Upper lobe of left lung (tissue), 6 donors: ENCODE results near the gene ARMC12. TPM values are rescaled to one million over a fixed set of nuclear protein-coding genes. Genes with fewer than 3 reads are reported as not detected.

Experiments used
- ATAC-seq, 2 donors: fragments of 200-7000 bp; cut with Tn5 transposase; one replicate each; pipeline ENCODE4 v1.9.1; 2022; ENCODE audit warnings: mild to moderate bottlenecking in 2 of 2, moderate library complexity in 2 of 2; ENCODE audit not compliant: low FRiP score in 2 of 2
- DNase-seq, 2 donors: peaks; one replicate each; pipeline ENCODE4 v3.0.0-alpha.2; 2019 to 2020
- H3K27ac ChIP-seq, 4 donors: fragments of 200-600 bp; sonication (generic); one replicate each; pipeline ENCODE4 v1.5.1; 2016 to 2019
- H3K27me3 ChIP-seq, 4 donors: fragments of 200-600 bp; sonication (generic); one replicate each; pipeline ENCODE4 v1.5.1; 2017 to 2019
- H3K36me3 ChIP-seq, 4 donors: fragments of 200-600 bp; sonication (generic); one replicate each; pipeline ENCODE4 v1.5.1; 2016 to 2019
- H3K4me1 ChIP-seq, 4 donors: fragments of 200-600 bp; sonication (generic); one replicate each; pipeline ENCODE4 v1.5.1; 2018 to 2019
- H3K4me3 ChIP-seq, 4 donors: fragments of 200-600 bp; sonication (generic); one replicate each; pipeline ENCODE4 v1.5.1; 2017 to 2019; ENCODE audit warnings: mild to moderate bottlenecking in 2 of 4, moderate library complexity in 1 of 4
- H3K9me3 ChIP-seq, 4 donors: fragments of 200-600 bp; sonication (generic); one replicate each; pipeline ENCODE4 v1.5.1; 2018 to 2019
- EP300 ChIP-seq, 4 donors: sonication (generic); formaldehyde crosslinking; IDR thresholded peaks; one replicate each; pipeline ENCODE4 v1.5.1; 2017; ENCODE audit warnings: antibody characterized with exemption in 4 of 4, control low read depth in 2 of 4
- POLR2A ChIP-seq, 4 donors: fragments of 450-650 bp; IDR thresholded peaks; one replicate each; pipeline ENCODE4 v1.5.1; 2016 to 2017; ENCODE audit warnings: antibody characterized with exemption in 4 of 4, mild to moderate bottlenecking in 2 of 4
- POLR2AphosphoS5 ChIP-seq, 2 donors: sonication (generic); formaldehyde crosslinking; IDR thresholded peaks; one replicate each; pipeline ENCODE4 v1.5.1; 2017; ENCODE audit warnings: antibody characterized with exemption in 2 of 2
- WGBS, 2 donors: methylation state at CpG; one replicate each; pipeline ENCODE4 v1.1.5; 2017 to 2018; 5-methylcytosine and 5-hydroxymethylcytosine counted together
- total RNA-seq, 6 donors: library from RNA; depleted of rRNA in 4 of 6; stranded (reverse); fragments of >200 nt in 4 of 6; gene quantifications; one replicate each; pipeline versions ENCODE4 v1.1.0 to v1.2.1, GENCODE V29; 2016 to 2021
- TF ChIP-seq, protein P1 (sequence below), 6 experiments: fragments of 450-650 bp in 4 of 6; fragments of 200-600 bp in 2 of 6; sonication (generic) in 2 of 6; IDR thresholded peaks; one replicate each; pipeline ENCODE4 v1.5.1; 2016 to 2019; ENCODE audit warnings: antibody characterized with exemption in 6 of 6
- donor health status: DM: no; HTN: no; CAD: no; lungs with moderate emphysema.
- donor health status: DM: no; HTN: yes; CAD: no; lungs with severe emphysema.

Gene ARMC12
- total RNA-seq, 6 donors from 2014 or later, result 0.46 to 6.3 (median 0.74) TPM; not detected in 1

DNA sequence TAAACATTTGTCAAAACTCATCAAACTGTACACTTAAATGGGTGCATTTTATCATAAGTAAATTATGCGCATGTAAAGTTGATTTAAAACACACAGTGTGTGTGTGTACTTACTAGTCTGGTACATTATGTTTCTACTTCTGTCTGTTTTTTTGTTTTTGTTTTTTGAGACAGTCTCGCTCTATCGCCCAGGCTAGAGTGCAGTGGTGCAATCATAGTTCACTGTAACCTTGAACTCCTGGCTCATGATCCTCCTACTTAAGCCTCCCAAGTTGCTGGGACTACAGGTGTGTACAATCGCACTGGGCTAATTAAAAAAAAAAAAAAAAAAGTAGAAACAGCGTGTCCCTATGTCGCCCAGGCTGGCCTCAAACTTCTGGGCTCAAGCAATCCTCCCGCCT is 25.1 kb upstream of the ARMC12 start:
- Histone ChIP-seq H3K4me3 (no peak overlapping the region), H3K9me3 (no peaks in the 10 kb centered on the region), H3K4me1 (no peaks in the 10 kb centered on the region), H3K27ac (no peak overlapping the region), H3K36me3 (no peaks in the 10 kb centered on the region), H3K27me3 (no peaks in the 10 kb centered on the region)
- no peak for DNase-seq
- TF ChIP-seq, protein P1, sequence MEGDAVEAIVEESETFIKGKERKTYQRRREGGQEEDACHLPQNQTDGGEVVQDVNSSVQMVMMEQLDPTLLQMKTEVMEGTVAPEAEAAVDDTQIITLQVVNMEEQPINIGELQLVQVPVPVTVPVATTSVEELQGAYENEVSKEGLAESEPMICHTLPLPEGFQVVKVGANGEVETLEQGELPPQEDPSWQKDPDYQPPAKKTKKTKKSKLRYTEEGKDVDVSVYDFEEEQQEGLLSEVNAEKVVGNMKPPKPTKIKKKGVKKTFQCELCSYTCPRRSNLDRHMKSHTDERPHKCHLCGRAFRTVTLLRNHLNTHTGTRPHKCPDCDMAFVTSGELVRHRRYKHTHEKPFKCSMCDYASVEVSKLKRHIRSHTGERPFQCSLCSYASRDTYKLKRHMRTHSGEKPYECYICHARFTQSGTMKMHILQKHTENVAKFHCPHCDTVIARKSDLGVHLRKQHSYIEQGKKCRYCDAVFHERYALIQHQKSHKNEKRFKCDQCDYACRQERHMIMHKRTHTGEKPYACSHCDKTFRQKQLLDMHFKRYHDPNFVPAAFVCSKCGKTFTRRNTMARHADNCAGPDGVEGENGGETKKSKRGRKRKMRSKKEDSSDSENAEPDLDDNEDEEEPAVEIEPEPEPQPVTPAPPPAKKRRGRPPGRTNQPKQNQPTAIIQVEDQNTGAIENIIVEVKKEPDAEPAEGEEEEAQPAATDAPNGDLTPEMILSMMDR (IDR thresholded peaks at IDR 0.05), result no peak
- TF ChIP-seq POLR2AphosphoS5 (IDR thresholded peaks at IDR 0.05) (no peak), EP300 (IDR thresholded peaks at IDR 0.05) (no peak), POLR2A (IDR thresholded peaks at IDR 0.05) (no peak)
- WGBS, 2 donors, result 96% methylated on average over 7 of the region's 7 CpGs
- no peak for ATAC-seq

DNA sequence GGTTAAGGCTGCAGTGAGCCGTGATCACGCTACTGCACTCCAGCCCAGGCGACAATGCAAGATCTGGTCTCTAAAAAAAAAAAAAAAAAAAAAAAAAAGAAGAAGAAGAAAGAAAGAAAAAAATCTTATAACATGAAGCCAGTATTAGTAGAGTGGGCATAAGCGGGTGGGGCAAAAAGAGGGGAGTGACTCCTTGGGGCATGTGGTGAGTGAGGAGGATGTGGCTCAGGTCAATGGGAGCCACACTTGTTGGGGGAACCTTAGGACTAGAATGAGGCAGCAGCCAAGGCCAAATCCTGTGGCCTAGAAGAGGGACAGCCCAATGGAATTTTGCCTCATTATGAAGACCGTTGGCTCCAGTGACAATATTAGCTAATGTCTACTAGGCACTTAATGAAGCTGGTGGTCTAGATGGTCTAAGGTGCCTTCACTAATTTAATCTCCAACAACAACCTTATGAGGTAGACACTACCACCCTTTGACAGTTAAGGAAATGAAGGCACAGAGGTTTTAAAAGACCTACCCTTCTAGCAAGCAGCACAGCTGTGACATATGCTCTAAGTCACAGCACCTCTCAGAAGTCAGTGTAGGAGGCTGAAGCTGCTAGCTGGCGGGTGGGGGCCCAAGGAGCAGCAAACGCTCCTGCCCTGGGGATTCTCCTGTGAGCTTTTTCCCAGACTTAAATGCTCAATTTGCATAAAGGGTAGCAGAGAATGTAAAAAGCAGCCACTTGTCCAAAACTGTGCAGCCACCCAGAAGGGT is 23.6 kb upstream of the ARMC12 start:
- no peak for TF ChIP-seq EP300 (IDR thresholded peaks at IDR 0.05)
- TF ChIP-seq POLR2AphosphoS5 (IDR thresholded peaks at IDR 0.05), result no peak
- TF ChIP-seq POLR2A (IDR thresholded peaks at IDR 0.05), result no peak
- TF ChIP-seq, protein P1 (IDR thresholded peaks at IDR 0.05), result no peak
- no peak overlapping the region for H3K4me3 ChIP-seq
- peaks cover 9 to 12% (median 10%) of the 10 kb centered on the region in 4 donors for H3K4me1 ChIP-seq
- ATAC-seq (no peak), DNase-seq (no peak)
- WGBS, 2 donors, result 89 to 93% methylated on average over 5 to 6 of the region's 7 CpGs
- H3K27me3 ChIP-seq, result no peaks in the 10 kb centered on the region
- no peak overlapping the region for H3K27ac ChIP-seq
- no peaks in the 10 kb centered on the region for H3K36me3 ChIP-seq
- no peaks in the 10 kb centered on the region for H3K9me3 ChIP-seq

DNA sequence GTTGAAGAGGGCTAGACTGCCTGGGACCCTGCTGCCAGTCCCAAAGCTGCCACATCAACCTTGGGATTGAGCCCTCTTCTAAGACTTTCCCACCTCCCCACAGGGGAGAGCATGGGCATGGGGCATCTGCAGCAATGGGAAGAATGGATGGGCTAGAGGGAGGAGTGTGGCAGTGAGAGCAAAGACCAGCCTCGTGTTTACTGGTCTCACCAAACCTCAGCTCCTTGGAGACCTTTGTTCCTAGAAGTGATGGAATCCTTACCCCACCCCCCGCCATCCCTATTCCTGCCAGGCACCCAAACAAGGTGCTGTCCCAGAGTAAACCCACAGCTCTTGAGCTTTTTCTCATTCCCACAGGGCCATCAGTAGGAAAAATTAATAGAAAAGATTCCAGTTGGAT is 20.0 kb upstream of the ARMC12 start:
- Histone ChIP-seq H3K4me3 (no peak overlapping the region), H3K9me3 (no peaks in the 10 kb centered on the region), H3K36me3 (no peaks in the 10 kb centered on the region), H3K27ac (no peak overlapping the region), H3K27me3 (no peaks in the 10 kb centered on the region), H3K4me1 (peaks cover 41 to 48% (median 45%) of the 10 kb centered on the region in 4 donors)
- TF ChIP-seq EP300 (IDR thresholded peaks at IDR 0.05) (no peak), POLR2AphosphoS5 (IDR thresholded peaks at IDR 0.05) (no peak), POLR2A (IDR thresholded peaks at IDR 0.05) (no peak)
- TF ChIP-seq, protein P1 (IDR thresholded peaks at IDR 0.05), result no peak
- no peak for ATAC-seq
- no peak for DNase-seq
- WGBS, 2 donors, result 80 to 83% methylated on average over 2 of the region's 2 CpGs

DNA sequence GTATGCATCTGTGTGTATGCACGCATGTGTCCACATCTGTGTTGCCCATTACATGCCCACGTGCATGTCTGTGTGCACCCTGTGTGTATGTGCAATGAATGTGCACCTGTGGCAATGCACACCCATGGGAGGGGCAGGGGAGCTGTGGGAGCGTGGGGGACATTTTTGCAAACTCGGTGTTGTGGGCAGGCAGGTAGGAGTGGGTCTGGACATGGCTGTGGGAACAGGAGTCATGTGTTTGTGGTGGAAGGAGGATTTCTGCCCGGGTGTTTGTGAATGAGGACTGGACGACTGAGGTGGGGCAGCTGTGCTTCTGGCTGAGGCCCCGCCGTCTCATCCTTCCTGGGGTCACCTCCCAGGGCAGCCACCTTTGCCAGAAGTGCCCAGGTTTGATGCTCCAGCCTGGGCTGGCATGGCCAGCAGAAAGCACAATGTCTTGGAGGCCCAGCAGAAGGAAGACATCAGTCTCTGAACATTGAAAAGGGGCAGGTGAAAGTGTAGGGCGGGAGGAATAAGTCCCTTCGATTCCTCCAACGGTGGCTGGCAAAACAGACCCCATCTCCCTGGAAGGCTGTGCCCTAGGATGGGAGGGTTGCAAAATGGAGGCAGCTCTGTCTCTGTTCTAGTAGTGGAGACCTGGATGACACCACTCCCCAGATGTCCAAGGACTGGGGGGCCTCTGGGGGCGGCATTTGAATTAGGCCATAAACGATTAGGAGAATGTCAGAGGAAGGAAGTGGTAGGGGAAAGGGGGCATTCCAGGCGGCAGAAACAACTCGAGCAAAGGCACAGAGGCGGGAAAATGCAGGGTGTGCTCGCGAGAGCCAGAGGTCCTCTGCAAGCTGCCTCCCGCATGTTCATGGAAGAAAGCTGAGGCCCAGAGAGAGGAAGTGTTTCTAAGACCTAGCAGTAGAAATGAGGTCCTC is 19.1 kb upstream of the ARMC12 start:
- peak overlapping the region; percentile 93 to 100 (median 96) for H3K27ac ChIP-seq
- ATAC-seq, result peak in 1 of 2 donors; percentile 2

More for the DNA sequence above, 19.1 kb upstream of the ARMC12 start:
- no peaks in the 10 kb centered on the region for H3K27me3 ChIP-seq
- no peaks in the 10 kb centered on the region for H3K9me3 ChIP-seq
- H3K36me3 ChIP-seq, result no peaks in the 10 kb centered on the region
- TF ChIP-seq POLR2AphosphoS5 (IDR thresholded peaks at IDR 0.05), result no peak
- no peak for TF ChIP-seq EP300 (IDR thresholded peaks at IDR 0.05)
- TF ChIP-seq, protein P1 (IDR thresholded peaks at IDR 0.05), result no peak
- TF ChIP-seq POLR2A (IDR thresholded peaks at IDR 0.05), result no peak
- DNase-seq, result no peak
- 76 to 78% methylated on average over 18 to 19 of the region's 19 CpGs for WGBS, 2 donors
- peaks cover 51 to 57% (median 54%) of the 10 kb centered on the region in 4 donors for H3K4me1 ChIP-seq
- H3K4me3 ChIP-seq, result no peak overlapping the region
